Measurements from ENCODE around the gene GNG11. TPM values are rescaled to one million over a fixed set of nuclear protein-coding genes. Genes with fewer than 3 reads are reported as not detected.

The GNG11 gene
- total and polyA plus RNA-seq, 11 donors, result 10.5 to 37.7 (median 19.0) TPM

- TF ChIP-seq, protein P1, sequence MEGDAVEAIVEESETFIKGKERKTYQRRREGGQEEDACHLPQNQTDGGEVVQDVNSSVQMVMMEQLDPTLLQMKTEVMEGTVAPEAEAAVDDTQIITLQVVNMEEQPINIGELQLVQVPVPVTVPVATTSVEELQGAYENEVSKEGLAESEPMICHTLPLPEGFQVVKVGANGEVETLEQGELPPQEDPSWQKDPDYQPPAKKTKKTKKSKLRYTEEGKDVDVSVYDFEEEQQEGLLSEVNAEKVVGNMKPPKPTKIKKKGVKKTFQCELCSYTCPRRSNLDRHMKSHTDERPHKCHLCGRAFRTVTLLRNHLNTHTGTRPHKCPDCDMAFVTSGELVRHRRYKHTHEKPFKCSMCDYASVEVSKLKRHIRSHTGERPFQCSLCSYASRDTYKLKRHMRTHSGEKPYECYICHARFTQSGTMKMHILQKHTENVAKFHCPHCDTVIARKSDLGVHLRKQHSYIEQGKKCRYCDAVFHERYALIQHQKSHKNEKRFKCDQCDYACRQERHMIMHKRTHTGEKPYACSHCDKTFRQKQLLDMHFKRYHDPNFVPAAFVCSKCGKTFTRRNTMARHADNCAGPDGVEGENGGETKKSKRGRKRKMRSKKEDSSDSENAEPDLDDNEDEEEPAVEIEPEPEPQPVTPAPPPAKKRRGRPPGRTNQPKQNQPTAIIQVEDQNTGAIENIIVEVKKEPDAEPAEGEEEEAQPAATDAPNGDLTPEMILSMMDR (IDR thresholded peaks at IDR 0.05), result no peak
- TF ChIP-seq POLR2A (IDR thresholded peaks at IDR 0.05), result no peak
- Histone ChIP-seq H3K36me3 (no peaks in the 10 kb centered on the region), H3K4me1 (peaks cover 0 to 7% (median 0%) of the 10 kb centered on the region in 12 donors), H3K9me3 (no peaks in the 10 kb centered on the region), H3K27me3 (no peaks in the 10 kb centered on the region), H3K4me3 (no peak overlapping the region), H3K27ac (no peak overlapping the region)
- ATAC-seq (no peak), DNase-seq (no peak)
- WGBS, 4 donors, result 75 to 80% (median 78%) methylated on average over 7 of the region's 7 CpGs
- intact Hi-C loops (cut with DNase I), result no loop called here
These were observed 55.8 kb downstream of the GNG11 start for GRCh38 chr7:93977211-93977950.

Other genes starting within 250 kb of the GNG11 start
- 10 to 100 TPM in 1 of 9 donors, 1 to 10 TPM in 6, under 1 TPM in 2; 0.92 to 26.8 (median 1.9) TPM for gene TFPI2, start 31.0 kb upstream of the GNG11 start, total RNA-seq
- 10 to 100 TPM in 1 of 2 donors, 1 to 10 TPM in 1; 1.7 to 10.1 TPM for gene TFPI2, start 31.0 kb upstream of the GNG11 start, polyA plus RNA-seq
- not detected for gene GNGT1, start 15.2 kb upstream of the GNG11 start, total RNA-seq
- not detected for gene GNGT1, start 15.2 kb upstream of the GNG11 start, polyA plus RNA-seq
- 10 to 100 TPM in 7 of 9 donors, 1 to 10 TPM in 2; 8.1 to 16.5 (median 11.5) TPM for gene BET1, start 82.6 kb downstream of the GNG11 start, total RNA-seq
- 10 to 100 TPM; 13.8 to 16.5 TPM for gene BET1, start 82.6 kb downstream of the GNG11 start, polyA plus RNA-seq